Measurements from ENCODE around the gene STX8. TPM values are rescaled to one million over a fixed set of nuclear protein-coding genes. Genes with fewer than 3 reads are reported as not detected.

STX8 gene
- total RNA-seq, 1 experiment from 2014 or later, result 38.8 TPM

- Histone ChIP-seq H3K27ac (ENCODE audit: low read depth, low read length) (no peak overlapping the region), H3K9me3 (ENCODE audit: control insufficient read depth in 1 of 2, insufficient read depth in 1 of 2, low read depth in 1 of 2, low read length in 2 of 2) (no peaks in the 10 kb centered on the region), H3K4me3 (replicated peaks in 1 of 2; ENCODE audit: low read depth in 1 of 2, low read length in 2 of 2) (no peak overlapping the region), H3K9ac (ENCODE audit: low read length) (no peak overlapping the region), H3K27me3 (ENCODE audit: insufficient read depth, low read length) (no peaks in the 10 kb centered on the region), H3K4me1 (ENCODE audit: control insufficient read depth in 1 of 2, insufficient read depth in 2 of 2, low read length in 2 of 2) (no peaks in the 10 kb centered on the region), H3K36me3 (ENCODE audit: control insufficient read depth in 1 of 2, insufficient read depth in 2 of 2, low read length in 2 of 2) (no peaks in the 10 kb centered on the region), H2AFZ (ENCODE audit: low read depth, low read length, poor library complexity, severe bottlenecking) (no peak overlapping the region), H4K20me1 (ENCODE audit: insufficient read depth) (no peaks in the 10 kb centered on the region), H3K79me2 (ENCODE audit: insufficient read depth, low read length) (no peaks in the 10 kb centered on the region), H3K4me2 (ENCODE audit: low read length) (no peak overlapping the region), H3K9me2 (ENCODE audit: insufficient read depth) (no peaks in the 10 kb centered on the region)
- no peak for DNase-seq (ENCODE audit: low read depth, low spot score)
- POLR2A ChIA-PET, result no interaction called here
- intact Hi-C loops (cut with micrococcal nuclease), result no loop called here
- RAD21 ChIA-PET (ENCODE audit: low non-redundant PET in 1 of 2, low total read pairs in 2 of 2, uncharacterized antibody in 2 of 2, unreplicated experiment in 2 of 2), result no interaction called here
- TF ChIP-seq EZH2phosphoT487 (IDR thresholded peaks at IDR 0.05; ENCODE audit: borderline replicate concordance), result no peak
- TF ChIP-seq RAD21 (IDR thresholded peaks at IDR 0.05; ENCODE audit: low read depth), result 0 out of 2 replicates have a peak, but pooled peaks have one; percentile 14
- CTCF ChIA-PET, result no interaction called here
- no peak for ATAC-seq
- no TSS peak for BruUV-seq (replicated peaks)
These were observed 303.0 kb downstream of the STX8 start for GRCh38 chr17:9272501-9273200.

- ChIA-PET CTCF (no interaction called here), POLR2A (no interaction called here)
These were observed 303.6 kb downstream of the STX8 start for GRCh38 chr17:9271989-9272388.

More at GRCh38 chr17:9271989-9272388, 303.6 kb downstream of the STX8 start:
- Histone ChIP-seq H3K9me3 (ENCODE audit: control insufficient read depth in 1 of 2, insufficient read depth in 1 of 2, low read depth in 1 of 2, low read length in 2 of 2) (no peaks in the 10 kb centered on the region), H3K27me3 (ENCODE audit: insufficient read depth, low read length) (no peaks in the 10 kb centered on the region), H3K9ac (ENCODE audit: low read length) (no peak overlapping the region), H3K9me2 (ENCODE audit: insufficient read depth) (no peaks in the 10 kb centered on the region), H3K4me2 (ENCODE audit: low read length) (no peak overlapping the region), H3K4me3 (replicated peaks in 1 of 2; ENCODE audit: low read depth in 1 of 2, low read length in 2 of 2) (no peak overlapping the region), H2AFZ (ENCODE audit: low read depth, low read length, poor library complexity, severe bottlenecking) (no peak overlapping the region), H3K27ac (ENCODE audit: low read depth, low read length) (no peak overlapping the region), H3K79me2 (ENCODE audit: insufficient read depth, low read length) (no peaks in the 10 kb centered on the region), H3K36me3 (ENCODE audit: control insufficient read depth in 1 of 2, insufficient read depth in 2 of 2, low read length in 2 of 2) (no peaks in the 10 kb centered on the region), H4K20me1 (ENCODE audit: insufficient read depth) (no peaks in the 10 kb centered on the region), H3K4me1 (ENCODE audit: control insufficient read depth in 1 of 2, insufficient read depth in 2 of 2, low read length in 2 of 2) (no peaks in the 10 kb centered on the region)
- no TSS peak for BruUV-seq (replicated peaks)
- no peak for TF ChIP-seq SP1 (IDR thresholded peaks at IDR 0.05; ENCODE audit: low read depth)
- intact Hi-C loops (cut with micrococcal nuclease), result no loop called here
- RAD21 ChIA-PET (ENCODE audit: low non-redundant PET in 1 of 2, low total read pairs in 2 of 2, uncharacterized antibody in 2 of 2, unreplicated experiment in 2 of 2), result no interaction called here
- ATAC-seq (no peak), DNase-seq (ENCODE audit: low read depth, low spot score) (no peak)
